CD4-positive, alpha-beta T cell (primary cell): ENCODE measurements around the gene POLA1. TPM values are rescaled to one million over a fixed set of nuclear protein-coding genes. Genes with fewer than 3 reads are reported as not detected.

ENCODE experiments used
- ATAC-seq: fragments of 200-7000 bp; cut with Tn5 transposase; one replicate; pipeline ENCODE4 v1.10.0; 2022; ENCODE audit warnings: mild to moderate bottlenecking; ENCODE audit not compliant: poor library complexity
- CTCF ChIA-PET: fragments of 350-600 bp; sonication (Branson Sonifier 250); formaldehyde crosslinking; loops from one replicate; lab custom pipeline; 2021; ENCODE audit warnings: antibody characterized with exemption, inconsistent platforms; lab: Charles Lee
- POLR2A ChIA-PET: fragments of 350-600 bp; sonication (Branson Sonifier 250); formaldehyde crosslinking; loops from one replicate; lab custom pipeline; 2021; ENCODE audit warnings: antibody characterized with exemption, inconsistent platforms; lab: Charles Lee
- DNase-seq, 14 experiments: peaks; one replicate each; pipeline ENCODE4 v3.0.0-alpha.2; 2013 to 2020; ENCODE audit warnings: mixed read lengths in 2 of 14
- H3K27ac ChIP-seq, 2 donors: one replicate each; pipeline versions ENCODE4 v1.5.1 to v1.7.0; 2013; ENCODE audit warnings: low read length in 2 of 2, low read depth in 1 of 2, mild to moderate bottlenecking in 1 of 2
- H3K27me3 ChIP-seq, 2 experiments: 1 replicate in 1 of 2; 2 replicates in 1 of 2; pipeline versions ENCODE4 v1.6.1 to v1.7.0; 2013; ENCODE audit warnings: low read length in 2 of 2, control low read depth in 1 of 2, mild to moderate bottlenecking in 1 of 2, moderate library complexity in 1 of 2; ENCODE audit not compliant: insufficient read depth in 2 of 2, control insufficient read depth in 1 of 2
- H3K36me3 ChIP-seq: one replicate; pipeline ENCODE4 v1.6.1; 2013; ENCODE audit warnings: low read length, control low read depth; ENCODE audit not compliant: insufficient read depth
- H3K4me1 ChIP-seq: one replicate; pipeline ENCODE4 v1.6.1; 2013; ENCODE audit warnings: low read length, control low read depth; ENCODE audit not compliant: insufficient read depth
- H3K4me3 ChIP-seq: one replicate; pipeline ENCODE4 v1.5.1; 2013; ENCODE audit warnings: mild to moderate bottlenecking, low read length, moderate library complexity
- H3K9me3 ChIP-seq, 2 experiments: 1 replicate in 1 of 2; 2 replicates in 1 of 2; pipeline versions ENCODE4 v1.6.1 to v1.7.0; 2013; ENCODE audit warnings: low read length in 2 of 2, mild to moderate bottlenecking in 2 of 2, control low read depth in 1 of 2, moderate library complexity in 1 of 2; ENCODE audit not compliant: control insufficient read depth in 1 of 2, insufficient read depth in 1 of 2
- H3K27ac Mint-ChIP-seq: one replicate; pipeline ENCODE4 v1.8.0; 2020; ENCODE audit warnings: mixed read lengths
- H3K27me3 Mint-ChIP-seq: one replicate; pipeline ENCODE4 v1.8.0; 2021; ENCODE audit warnings: mixed read lengths
- H3K36me3 Mint-ChIP-seq: one replicate; pipeline ENCODE4 v1.8.0; 2021; ENCODE audit warnings: low read depth, mixed read lengths
- H3K4me1 Mint-ChIP-seq: one replicate; pipeline ENCODE4 v1.8.0; 2021; ENCODE audit warnings: low read depth, mixed read lengths
- H3K4me3 Mint-ChIP-seq: one replicate; pipeline ENCODE4 v1.8.0; 2020; ENCODE audit warnings: mild to moderate bottlenecking, mixed read lengths
- H3K9me3 Mint-ChIP-seq: one replicate; pipeline ENCODE4 v1.8.0; 2020; ENCODE audit warnings: mixed read lengths
- intact Hi-C, 2 experiments: fragments of 100-400 bp; cut with DNase I in 1 of 2; cut with micrococcal nuclease in 1 of 2; formaldehyde crosslinking; loops; one replicate each; pipeline versions ENCODE4 v1.15.1 to v1.9.0; 2023 to 2025; cut with DNase I, micrococcal nuclease
- total RNA-seq, 174 experiments: library from RNA in 2 of 174; stranded (reverse) in 2 of 174; gene quantifications; one replicate each; pipeline ENCODE4 v1.2.3 and lab custom pipeline; 2021 to 2026
- TF ChIP-seq, protein P1 (sequence below): fragments of 200-600 bp; IDR thresholded peaks from one replicate; pipeline ENCODE4 v1.8.0; 2022; ENCODE audit warnings: antibody characterized with exemption, mild to moderate bottlenecking

The POLA1 gene
- total RNA-seq, 2 experiments from 2014 or later = 4.7 TPM

DNA sequence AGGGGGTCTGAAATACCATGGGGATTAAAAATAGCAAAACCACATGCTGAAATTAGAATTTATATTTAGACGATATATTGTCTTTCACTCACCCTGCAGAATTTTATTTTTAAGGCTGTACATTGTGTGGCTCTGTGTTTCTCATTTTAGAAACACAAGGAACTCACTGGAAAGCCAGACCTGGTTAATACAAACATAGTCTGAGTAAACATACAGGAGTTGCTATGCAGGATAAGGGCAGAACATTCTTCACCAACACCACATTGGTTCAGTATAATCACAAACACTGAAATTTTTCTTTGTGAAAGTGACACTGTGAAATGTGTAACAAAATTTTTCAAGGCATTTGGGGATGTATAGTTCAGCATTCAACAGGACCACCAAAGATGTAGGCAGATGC, 206.5 kb downstream of the POLA1 start:
- no peaks in the 10 kb centered on the region for H3K4me1 Mint-ChIP-seq
- H3K27ac Mint-ChIP-seq = no peak overlapping the region
- Histone ChIP-seq H3K9me3 (no peaks in the 10 kb centered on the region), H3K27ac (no peak overlapping the region), H3K36me3 (peaks cover 2% of the 10 kb centered on the region), H3K4me3 (no peak overlapping the region), H3K4me1 (no peaks in the 10 kb centered on the region), H3K27me3 (no peaks in the 10 kb centered on the region)
- no peak for DNase-seq
- peaks cover 35% of the 10 kb centered on the region for H3K36me3 Mint-ChIP-seq
- no peaks in the 10 kb centered on the region for H3K27me3 Mint-ChIP-seq
- ATAC-seq = no peak
- H3K4me3 Mint-ChIP-seq = no peak overlapping the region
- intact Hi-C loops = no loop called here
- POLR2A ChIA-PET = no interaction called here
- CTCF ChIA-PET = no interaction called here
- no peaks in the 10 kb centered on the region for H3K9me3 Mint-ChIP-seq
- TF ChIP-seq, protein P1, sequence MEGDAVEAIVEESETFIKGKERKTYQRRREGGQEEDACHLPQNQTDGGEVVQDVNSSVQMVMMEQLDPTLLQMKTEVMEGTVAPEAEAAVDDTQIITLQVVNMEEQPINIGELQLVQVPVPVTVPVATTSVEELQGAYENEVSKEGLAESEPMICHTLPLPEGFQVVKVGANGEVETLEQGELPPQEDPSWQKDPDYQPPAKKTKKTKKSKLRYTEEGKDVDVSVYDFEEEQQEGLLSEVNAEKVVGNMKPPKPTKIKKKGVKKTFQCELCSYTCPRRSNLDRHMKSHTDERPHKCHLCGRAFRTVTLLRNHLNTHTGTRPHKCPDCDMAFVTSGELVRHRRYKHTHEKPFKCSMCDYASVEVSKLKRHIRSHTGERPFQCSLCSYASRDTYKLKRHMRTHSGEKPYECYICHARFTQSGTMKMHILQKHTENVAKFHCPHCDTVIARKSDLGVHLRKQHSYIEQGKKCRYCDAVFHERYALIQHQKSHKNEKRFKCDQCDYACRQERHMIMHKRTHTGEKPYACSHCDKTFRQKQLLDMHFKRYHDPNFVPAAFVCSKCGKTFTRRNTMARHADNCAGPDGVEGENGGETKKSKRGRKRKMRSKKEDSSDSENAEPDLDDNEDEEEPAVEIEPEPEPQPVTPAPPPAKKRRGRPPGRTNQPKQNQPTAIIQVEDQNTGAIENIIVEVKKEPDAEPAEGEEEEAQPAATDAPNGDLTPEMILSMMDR = no peak

DNA sequence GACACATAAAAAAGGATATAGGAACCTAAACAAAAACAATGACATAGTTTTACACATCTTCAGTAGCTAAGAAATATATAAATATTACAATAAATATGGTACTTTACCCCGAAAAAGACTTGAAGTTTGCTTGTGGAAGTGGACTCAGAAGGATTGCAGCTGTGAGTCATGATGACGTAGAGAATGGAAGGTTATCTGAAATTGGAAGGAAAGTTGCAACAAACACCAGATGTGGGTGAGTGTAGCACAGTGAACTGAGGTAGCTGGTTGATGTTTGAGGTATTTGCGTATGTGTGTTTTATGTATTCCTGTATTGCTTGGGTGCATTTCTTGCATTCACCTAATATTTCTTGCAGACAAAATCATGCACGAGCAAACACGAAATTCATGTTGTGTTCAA, 209.1 kb downstream of the POLA1 start:
- no peak overlapping the region for H3K4me3 Mint-ChIP-seq
- H3K9me3 Mint-ChIP-seq = no peaks in the 10 kb centered on the region
- ATAC-seq (no peak), DNase-seq (no peak)
- POLR2A ChIA-PET = no interaction called here
- TF ChIP-seq, protein P1 = no peak
- no peaks in the 10 kb centered on the region for H3K4me1 ChIP-seq
- H3K4me1 Mint-ChIP-seq = no peaks in the 10 kb centered on the region
- no peak overlapping the region for H3K27ac Mint-ChIP-seq
- H3K9me3 ChIP-seq = no peaks in the 10 kb centered on the region
- H3K27me3 ChIP-seq = no peaks in the 10 kb centered on the region
- CTCF ChIA-PET = no interaction called here
- peaks cover 36% of the 10 kb centered on the region for H3K36me3 Mint-ChIP-seq
- no peaks in the 10 kb centered on the region for H3K27me3 Mint-ChIP-seq
- intact Hi-C loops = no loop called here
- H3K27ac ChIP-seq = no peak overlapping the region
- H3K4me3 ChIP-seq = no peak overlapping the region
- peaks cover under 1% of the 10 kb centered on the region for H3K36me3 ChIP-seq

DNA sequence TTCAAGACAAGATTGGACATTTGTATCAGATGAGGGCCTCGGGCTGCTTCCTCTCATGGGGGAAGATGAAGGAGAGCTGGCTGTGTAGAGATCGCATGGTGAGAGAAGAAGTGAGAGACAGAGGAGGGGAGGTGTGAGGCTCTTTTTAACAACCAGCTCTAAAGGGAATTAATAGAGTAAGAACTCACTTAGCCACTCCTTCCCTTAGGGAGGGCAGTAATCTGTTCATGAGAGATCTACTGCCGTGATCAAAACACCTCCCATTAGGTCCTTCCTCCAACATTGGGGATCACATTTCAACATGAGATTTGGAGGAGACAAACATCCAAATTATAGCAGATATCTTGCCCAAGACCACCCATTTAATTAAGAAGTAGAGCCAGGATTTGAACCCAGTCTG, 225.0 kb downstream of the POLA1 start:
- H3K4me3 ChIP-seq = no peak overlapping the region
- Mint-ChIP-seq H3K27me3 (no peaks in the 10 kb centered on the region), H3K9me3 (no peaks in the 10 kb centered on the region), H3K36me3 (no peaks in the 10 kb centered on the region), H3K4me1 (no peaks in the 10 kb centered on the region), H3K4me3 (no peak overlapping the region), H3K27ac (no peak overlapping the region)
- POLR2A ChIA-PET = no interaction called here
- H3K36me3 ChIP-seq = no peaks in the 10 kb centered on the region
- H3K27me3 ChIP-seq = no peaks in the 10 kb centered on the region
- CTCF ChIA-PET = no interaction called here
- no peaks in the 10 kb centered on the region for H3K4me1 ChIP-seq
- ATAC-seq (no peak), DNase-seq (no peak)
- H3K9me3 ChIP-seq = no peaks in the 10 kb centered on the region
- H3K27ac ChIP-seq = no peak overlapping the region
- intact Hi-C loops = no loop called here
- TF ChIP-seq, protein P1 = no peak
